ENCODE data around the gene POLK. TPM values are rescaled to one million over a fixed set of nuclear protein-coding genes. Genes with fewer than 3 reads are reported as not detected.

The POLK gene
- total RNA-seq, 2 experiments from 2014 or later: 16.0 to 29.5 TPM

- Histone ChIP-seq H3K4me3 (ENCODE audit: low read depth, low read length, poor library complexity, severe bottlenecking) (no peak overlapping the region), H3K9me2 (ENCODE audit: insufficient read depth, low read length) (no peaks in the 10 kb centered on the region), H3K4me2 (ENCODE audit: low read length) (no peak overlapping the region), H3K36me3 (ENCODE audit: insufficient read depth, low read length) (no peaks in the 10 kb centered on the region), H3K4me1 (ENCODE audit: insufficient read depth, low read length, poor library complexity, severe bottlenecking) (no peaks in the 10 kb centered on the region), H2AFZ (ENCODE audit: low read length) (no peak overlapping the region), H4K20me1 (ENCODE audit: insufficient read depth, low read length) (no peaks in the 10 kb centered on the region), H3K79me2 (ENCODE audit: insufficient read depth, low read depth, low read length) (no peaks in the 10 kb centered on the region), H3K9me3 (ENCODE audit: low read length) (no peaks in the 10 kb centered on the region), H3K27ac (ENCODE audit: low read depth, low read length, poor library complexity, severe bottlenecking) (no peak overlapping the region)
- ChIA-PET POLR2A (no interaction called here), CTCF (ENCODE audit: unreplicated experiment) (no interaction called here)
- no peak for DNase-seq (ENCODE audit: low spot score)
- BruUV-seq (replicated peaks): no TSS peak
- TF ChIP-seq EZH2phosphoT487 (IDR thresholded peaks at IDR 0.05; ENCODE audit: borderline replicate concordance, low read depth, low read length) (no peak), CTCF (conservative IDR thresholded peaks at IDR 0.05; ENCODE audit: low read length) (no peak)
- intact Hi-C loops (cut with micrococcal nuclease; ENCODE audit: unreplicated experiment): no loop called here
Measured at GRCh38 chr5:75620184-75620959, 108.7 kb downstream of the POLK start.

GRCh38 chr5:75622564-75622963, 110.9 kb downstream of the POLK start:
- Histone ChIP-seq H3K9me3 (ENCODE audit: low read length) (no peaks in the 10 kb centered on the region), H4K20me1 (ENCODE audit: insufficient read depth, low read length) (no peaks in the 10 kb centered on the region), H3K4me2 (ENCODE audit: low read length) (no peak overlapping the region), H2AFZ (ENCODE audit: low read length) (no peak overlapping the region), H3K4me1 (ENCODE audit: insufficient read depth, low read length, poor library complexity, severe bottlenecking) (no peaks in the 10 kb centered on the region), H3K4me3 (ENCODE audit: low read depth, low read length, poor library complexity, severe bottlenecking) (no peak overlapping the region), H3K79me2 (ENCODE audit: insufficient read depth, low read depth, low read length) (no peaks in the 10 kb centered on the region), H3K9me2 (ENCODE audit: insufficient read depth, low read length) (no peaks in the 10 kb centered on the region), H3K36me3 (ENCODE audit: insufficient read depth, low read length) (no peaks in the 10 kb centered on the region), H3K27ac (ENCODE audit: low read depth, low read length, poor library complexity, severe bottlenecking) (no peak overlapping the region)
- CTCF ChIA-PET (ENCODE audit: unreplicated experiment): no interaction called here
- intact Hi-C loops (cut with micrococcal nuclease; ENCODE audit: unreplicated experiment): no loop called here
- no TSS peak for BruUV-seq (replicated peaks)
- POLR2A ChIA-PET: interaction anchor here (0.5 to 0.6 kb wide), 2 partner anchors 16 to 111 kb away, joined by 3 to 4 read pairs; partner anchors contain the start of genes CERT1 and POLK
- no peak for TF ChIP-seq EZH2phosphoT487 (IDR thresholded peaks at IDR 0.05; ENCODE audit: borderline replicate concordance, low read depth, low read length)
- TF ChIP-seq CTCF (conservative IDR thresholded peaks at IDR 0.05; ENCODE audit: low read length): no peak
- no peak for DNase-seq (ENCODE audit: low spot score)

- no peaks in the 10 kb centered on the region for H4K20me1 ChIP-seq (ENCODE audit: insufficient read depth, low read length)
- POLR2A ChIA-PET: no interaction called here
- H3K4me1 ChIP-seq (ENCODE audit: insufficient read depth, low read length, poor library complexity, severe bottlenecking): no peaks in the 10 kb centered on the region
- DNase-seq (ENCODE audit: low spot score): no peak
- no peak overlapping the region for H3K27ac ChIP-seq (ENCODE audit: low read depth, low read length, poor library complexity, severe bottlenecking)
- intact Hi-C loops (cut with micrococcal nuclease; ENCODE audit: unreplicated experiment): no loop called here
- no peak overlapping the region for H2AFZ ChIP-seq (ENCODE audit: low read length)
- no peaks in the 10 kb centered on the region for H3K9me3 ChIP-seq (ENCODE audit: low read length)
- TF ChIP-seq EZH2phosphoT487 (IDR thresholded peaks at IDR 0.05; ENCODE audit: borderline replicate concordance, low read depth, low read length) (no peak), CTCF (conservative IDR thresholded peaks at IDR 0.05; ENCODE audit: low read length) (no peak)
- no peak overlapping the region for H3K4me3 ChIP-seq (ENCODE audit: low read depth, low read length, poor library complexity, severe bottlenecking)
- H3K9me2 ChIP-seq (ENCODE audit: insufficient read depth, low read length): no peaks in the 10 kb centered on the region
- no TSS peak for BruUV-seq (replicated peaks)
- no peaks in the 10 kb centered on the region for H3K36me3 ChIP-seq (ENCODE audit: insufficient read depth, low read length)
- CTCF ChIA-PET (ENCODE audit: unreplicated experiment): no interaction called here
- H3K79me2 ChIP-seq (ENCODE audit: insufficient read depth, low read depth, low read length): no peaks in the 10 kb centered on the region
- no peak overlapping the region for H3K4me2 ChIP-seq (ENCODE audit: low read length)
Measured at GRCh38 chr5:75623846-75624245, 112.2 kb downstream of the POLK start.
